HepG2 (cell line): ENCODE data around the gene REM2. TPM values are rescaled to one million over a fixed set of nuclear protein-coding genes. Genes with fewer than 3 reads are reported as not detected.

ENCODE experiments used
- DNMT3B ChIP-seq: conservative IDR thresholded peaks from 2 replicates; pipeline ENCODE4 v1.6.1; 2016; ENCODE audit warnings: missing biosample characterization, control low read depth
- HES4 ChIP-seq: sonication (generic); formaldehyde crosslinking; IDR thresholded peaks from 2 replicates; pipeline ENCODE4 v1.9.0; 2021; ENCODE audit warnings: mild to moderate bottlenecking, missing genetic modification reagents, borderline replicate concordance
- RARA ChIP-seq: IDR thresholded peaks from 2 replicates; pipeline ENCODE4 v1.6.1; 2016; ENCODE audit warnings: missing genetic modification reagents, missing compliant biosample characterization
- ZNF124 ChIP-seq: sonication (generic); formaldehyde crosslinking; IDR thresholded peaks from 2 replicates; pipeline ENCODE4 v1.4.0; 2020; ENCODE audit warnings: missing genetic modification reagents
- ZNF674 ChIP-seq: sonication (generic); formaldehyde crosslinking; IDR thresholded peaks from 2 replicates; pipeline ENCODE4 v1.5.0; 2020; ENCODE audit warnings: low read depth, mild to moderate bottlenecking, missing genetic modification reagents
- ZNF788 ChIP-seq: sonication (generic); formaldehyde crosslinking; IDR thresholded peaks from 2 replicates; pipeline ENCODE4 v1.5.0; 2020; ENCODE audit warnings: mild to moderate bottlenecking, missing genetic modification reagents, borderline replicate concordance
- polyA plus RNA-seq, 8 experiments: library from polyadenylated mRNA; depleted of rRNA in 3 of 8; stranded (reverse) in 7 of 8; unstranded in 1 of 8; fragments of >200 nt; fragmentation: Illumina TruSeq in 4 of 8; extraction: Trizol in 4 of 8; gene quantifications; 2 replicates each; pipeline versions ENCODE4 v1.2.1 to v1.2.3, GENCODE V29; 2011 to 2016; ENCODE audit warnings: low read depth in 4 of 8, missing spikeins in 1 of 8, mixed read lengths in 1 of 8; ENCODE audit not compliant: insufficient read depth in 1 of 8
- total RNA-seq, 5 experiments: library from RNA; depleted of rRNA; stranded (reverse); fragments of >200 nt; fragmentation: Illumina TruSeq; extraction: Trizol; gene quantifications; 2 replicates each; pipeline ENCODE4 v1.2.3, GENCODE V29; 2016; ENCODE audit warnings: low read depth in 1 of 5
- TF ChIP-seq, protein P1 (sequence below): sonication (generic); formaldehyde crosslinking; IDR thresholded peaks from 2 replicates; pipeline ENCODE4 v1.4.0; 2020; ENCODE audit warnings: mild to moderate bottlenecking, missing genetic modification reagents
- TF ChIP-seq, protein P2 (sequence below): sonication (generic); formaldehyde crosslinking; IDR thresholded peaks from 2 replicates; pipeline ENCODE4 v1.4.0; 2020; ENCODE audit warnings: missing genetic modification reagents, mild to moderate bottlenecking, borderline replicate concordance
- TF ChIP-seq, protein P3 (sequence below): sonication (generic); formaldehyde crosslinking; IDR thresholded peaks from 2 replicates; pipeline ENCODE4 v1.8.0; 2022; ENCODE audit warnings: missing genetic modification reagents, low read depth, mild to moderate bottlenecking, borderline replicate concordance
- TF ChIP-seq, protein P4 (sequence below): sonication (generic); formaldehyde crosslinking; IDR thresholded peaks from 2 replicates; pipeline ENCODE4 v1.4.0; 2020; ENCODE audit warnings: mild to moderate bottlenecking, missing genetic modification reagents, borderline replicate concordance

The REM2 gene
- total and polyA plus RNA-seq, 2 of the 13 experiments (the other 11 are each of a cell fraction or from before 2014, with no cell fraction given): 0.20 TPM; not detected in 1

DNA sequence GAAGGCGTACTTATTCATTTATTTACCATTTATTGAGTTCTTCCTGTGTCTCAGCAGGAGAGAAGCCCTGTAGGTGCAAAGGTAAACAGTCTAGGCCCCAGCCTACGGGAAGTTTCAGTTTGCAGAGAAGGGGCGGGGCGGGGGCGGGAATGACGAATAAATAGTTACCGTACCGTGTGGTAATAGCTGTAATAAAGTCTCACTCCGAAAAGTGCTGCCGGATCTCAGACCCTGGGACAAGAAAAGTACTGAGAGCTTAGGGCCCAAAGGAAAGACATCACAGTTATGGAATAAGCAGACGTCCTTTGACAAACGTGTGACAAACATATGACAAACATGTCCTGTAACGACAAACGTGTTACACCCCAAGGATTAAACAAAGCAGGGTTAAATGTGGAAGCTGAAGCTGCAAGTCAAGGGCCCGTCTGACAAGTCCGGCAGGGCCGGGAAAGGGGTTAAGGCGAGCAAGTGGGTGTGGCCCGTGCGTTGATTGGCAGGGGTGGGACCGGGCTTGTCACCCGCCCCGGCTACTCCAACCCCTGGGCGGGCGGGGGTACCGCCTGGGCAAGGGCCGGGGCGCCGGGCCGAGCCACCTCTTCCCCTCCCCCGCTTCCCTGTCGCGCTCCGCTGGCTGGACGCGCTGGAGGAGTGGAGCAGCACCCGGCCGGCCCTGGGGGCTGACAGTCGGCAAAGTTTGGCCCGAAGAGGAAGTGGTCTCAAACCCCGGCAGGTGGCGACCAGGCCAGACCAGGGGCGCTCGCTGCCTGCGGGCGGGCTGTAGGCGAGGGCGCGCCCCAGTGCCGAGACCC is 11.6 kb upstream of the REM2 start, which contains the start of gene LRP10 (continued):
- TF ChIP-seq ZNF674 (CRISPR knock-in tag) (no peak; the same call in 1 of the 2 replicates), RARA (CRISPR knock-in tag) (peak; percentile 89), ZNF788 (CRISPR knock-in tag) (peak; percentile 68), ZNF124 (CRISPR knock-in tag) (peak; percentile 81), HES4 (CRISPR knock-in tag) (0 out of 2 replicates have a peak, but pooled peaks have one; percentile 56), DNMT3B (CRISPR knock-in tag) (peak; percentile 73; the same call in 1 of the 2 replicates)
- TF ChIP-seq, protein P1, sequence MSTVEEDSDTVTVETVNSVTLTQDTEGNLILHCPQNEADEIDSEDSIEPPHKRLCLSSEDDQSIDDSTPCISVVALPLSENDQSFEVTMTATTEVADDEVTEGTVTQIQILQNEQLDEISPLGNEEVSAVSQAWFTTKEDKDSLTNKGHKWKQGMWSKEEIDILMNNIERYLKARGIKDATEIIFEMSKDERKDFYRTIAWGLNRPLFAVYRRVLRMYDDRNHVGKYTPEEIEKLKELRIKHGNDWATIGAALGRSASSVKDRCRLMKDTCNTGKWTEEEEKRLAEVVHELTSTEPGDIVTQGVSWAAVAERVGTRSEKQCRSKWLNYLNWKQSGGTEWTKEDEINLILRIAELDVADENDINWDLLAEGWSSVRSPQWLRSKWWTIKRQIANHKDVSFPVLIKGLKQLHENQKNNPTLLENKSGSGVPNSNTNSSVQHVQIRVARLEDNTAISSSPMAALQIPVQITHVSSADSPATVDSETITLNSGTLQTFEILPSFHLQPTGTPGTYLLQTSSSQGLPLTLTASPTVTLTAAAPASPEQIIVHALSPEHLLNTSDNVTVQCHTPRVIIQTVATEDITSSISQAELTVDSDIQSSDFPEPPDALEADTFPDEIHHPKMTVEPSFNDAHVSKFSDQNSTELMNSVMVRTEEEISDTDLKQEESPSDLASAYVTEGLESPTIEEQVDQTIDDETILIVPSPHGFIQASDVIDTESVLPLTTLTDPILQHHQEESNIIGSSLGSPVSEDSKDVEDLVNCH (CRISPR knock-in tag): peak; percentile 91; the same call in 1 of the 2 replicates
- TF ChIP-seq, protein P2, sequence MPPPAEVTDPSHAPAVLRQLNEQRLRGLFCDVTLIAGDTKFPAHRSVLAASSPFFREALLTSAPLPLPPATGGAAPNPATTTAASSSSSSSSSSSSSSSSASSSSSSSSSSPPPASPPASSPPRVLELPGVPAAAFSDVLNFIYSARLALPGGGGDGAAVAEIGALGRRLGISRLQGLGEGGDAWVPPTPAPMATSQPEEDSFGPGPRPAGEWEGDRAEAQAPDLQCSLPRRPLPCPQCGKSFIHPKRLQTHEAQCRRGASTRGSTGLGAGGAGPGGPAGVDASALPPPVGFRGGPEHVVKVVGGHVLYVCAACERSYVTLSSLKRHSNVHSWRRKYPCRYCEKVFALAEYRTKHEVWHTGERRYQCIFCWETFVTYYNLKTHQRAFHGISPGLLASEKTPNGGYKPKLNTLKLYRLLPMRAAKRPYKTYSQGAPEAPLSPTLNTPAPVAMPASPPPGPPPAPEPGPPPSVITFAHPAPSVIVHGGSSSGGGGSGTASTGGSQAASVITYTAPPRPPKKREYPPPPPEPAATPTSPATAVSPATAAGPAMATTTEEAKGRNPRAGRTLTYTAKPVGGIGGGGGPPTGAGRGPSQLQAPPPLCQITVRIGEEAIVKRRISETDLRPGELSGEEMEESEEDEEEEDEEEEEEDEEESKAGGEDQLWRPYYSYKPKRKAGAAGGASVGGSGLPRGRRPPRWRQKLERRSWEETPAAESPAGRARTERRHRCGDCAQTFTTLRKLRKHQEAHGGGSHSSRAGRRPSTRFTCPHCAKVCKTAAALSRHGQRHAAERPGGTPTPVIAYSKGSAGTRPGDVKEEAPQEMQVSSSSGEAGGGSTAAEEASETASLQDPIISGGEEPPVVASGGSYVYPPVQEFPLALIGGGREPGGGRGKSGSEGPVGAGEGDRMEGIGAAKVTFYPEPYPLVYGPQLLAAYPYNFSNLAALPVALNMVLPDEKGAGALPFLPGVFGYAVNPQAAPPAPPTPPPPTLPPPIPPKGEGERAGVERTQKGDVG (CRISPR knock-in tag): peak; percentile 89
- TF ChIP-seq, protein P3, sequence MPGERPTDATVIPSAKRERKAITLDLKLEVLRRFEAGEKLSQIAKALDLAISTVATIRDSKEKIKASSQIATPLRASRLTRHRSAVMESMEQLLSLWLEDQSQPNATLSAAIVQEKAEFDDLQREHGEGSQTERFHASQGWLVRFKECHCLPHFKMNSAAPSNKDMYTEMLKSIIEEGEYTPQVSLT (CRISPR knock-in tag): peak; percentile 65; the same call in 1 of the 2 replicates
- TF ChIP-seq, protein P4, sequence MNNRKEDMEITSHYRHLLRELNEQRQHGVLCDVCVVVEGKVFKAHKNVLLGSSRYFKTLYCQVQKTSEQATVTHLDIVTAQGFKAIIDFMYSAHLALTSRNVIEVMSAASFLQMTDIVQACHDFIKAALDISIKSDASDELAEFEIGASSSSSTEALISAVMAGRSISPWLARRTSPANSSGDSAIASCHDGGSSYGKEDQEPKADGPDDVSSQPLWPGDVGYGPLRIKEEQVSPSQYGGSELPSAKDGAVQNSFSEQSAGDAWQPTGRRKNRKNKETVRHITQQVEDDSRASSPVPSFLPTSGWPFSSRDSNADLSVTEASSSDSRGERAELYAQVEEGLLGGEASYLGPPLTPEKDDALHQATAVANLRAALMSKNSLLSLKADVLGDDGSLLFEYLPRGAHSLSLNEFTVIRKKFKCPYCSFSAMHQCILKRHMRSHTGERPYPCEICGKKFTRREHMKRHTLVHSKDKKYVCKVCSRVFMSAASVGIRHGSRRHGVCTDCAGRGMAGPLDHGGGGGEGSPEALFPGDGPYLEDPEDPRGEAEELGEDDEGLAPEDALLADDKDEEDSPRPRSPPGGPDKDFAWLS (CRISPR knock-in tag): peak; percentile 74; the same call in 1 of the 2 replicates
